ENCODE data around the gene NFATC1. TPM values are rescaled to one million over a fixed set of nuclear protein-coding genes. Genes with fewer than 3 reads are reported as not detected.

Gene NFATC1
- polyA plus RNA-seq, 4 donors = 5.5 to 14.8 (median 7.1) TPM

GRCh38 chr18:79560042-79560860 is 164.5 kb downstream of the NFATC1 start:
- no peak for DNase-seq (ENCODE audit: low read depth in 4 of 4, low spot score in 3 of 4)

DNA sequence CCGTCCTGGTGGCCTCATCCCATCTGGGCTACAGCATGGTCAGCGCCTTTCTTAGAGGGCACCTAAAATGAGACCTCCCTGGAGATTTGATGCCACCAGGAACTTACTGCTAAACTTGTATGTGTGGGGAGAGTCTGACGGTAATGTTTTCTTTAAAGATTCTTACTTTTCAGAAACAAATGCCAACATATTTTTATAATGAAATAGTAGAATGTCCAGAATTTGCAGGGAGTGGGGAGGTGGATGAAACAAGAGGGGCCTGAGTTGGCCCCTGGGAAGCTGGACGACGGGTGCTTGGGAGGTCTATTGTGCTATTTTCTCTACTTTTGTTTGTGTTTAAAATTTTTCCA is 165.1 kb downstream of the NFATC1 start:
- no peak for DNase-seq (ENCODE audit: low read depth in 4 of 4, low spot score in 3 of 4)

DNA sequence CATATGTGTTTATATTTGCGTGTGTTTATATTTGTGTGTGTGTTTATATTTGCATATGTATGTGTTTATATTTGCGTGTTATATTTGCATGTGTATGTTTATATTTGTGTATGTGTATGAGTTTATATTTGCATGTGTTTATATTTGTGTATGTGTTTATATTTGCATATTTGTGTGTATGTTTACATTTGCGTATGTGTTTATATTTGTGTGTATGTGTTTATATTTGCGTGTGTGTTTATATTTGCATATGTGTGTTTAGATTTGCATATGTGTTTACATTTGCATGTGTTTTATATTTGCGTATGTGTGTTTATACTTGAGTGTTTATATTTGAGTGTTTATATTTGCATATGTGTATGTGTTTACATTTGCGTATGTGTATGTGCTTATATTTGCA is 168.2 kb downstream of the NFATC1 start:
- no peak for DNase-seq (ENCODE audit: low read depth in 4 of 4, low spot score in 3 of 4)

DNA sequence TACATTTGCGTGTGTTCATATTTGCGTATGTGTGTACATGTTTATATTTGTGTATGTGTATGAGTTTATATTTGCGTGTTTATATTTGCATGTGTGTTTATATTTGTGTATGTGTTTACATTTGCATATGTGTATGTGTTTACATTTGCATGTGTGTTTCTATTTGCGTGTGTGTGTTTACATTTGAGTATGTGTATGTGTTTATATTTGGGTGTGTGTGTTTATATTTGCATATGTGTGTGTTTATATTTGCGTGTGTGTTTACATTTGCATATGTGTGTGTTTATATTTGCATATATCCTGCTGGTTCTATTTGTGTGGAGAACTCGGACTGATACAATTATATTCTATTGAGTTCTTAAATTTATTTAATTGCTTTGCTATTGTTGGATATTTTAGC is 168.7 kb downstream of the NFATC1 start:
- DNase-seq (ENCODE audit: low read depth in 4 of 4, low spot score in 3 of 4) = no peak

GRCh38 chr18:79566771-79567431 is 171.2 kb downstream of the NFATC1 start:
- DNase-seq (ENCODE audit: low read depth in 4 of 4, low spot score in 3 of 4) = no peak

GRCh38 chr18:79567481-79568147 is 171.9 kb downstream of the NFATC1 start:
- DNase-seq (ENCODE audit: low read depth in 4 of 4, low spot score in 3 of 4) = peak in 2 of 4 donors; percentile 50 to 69

DNA sequence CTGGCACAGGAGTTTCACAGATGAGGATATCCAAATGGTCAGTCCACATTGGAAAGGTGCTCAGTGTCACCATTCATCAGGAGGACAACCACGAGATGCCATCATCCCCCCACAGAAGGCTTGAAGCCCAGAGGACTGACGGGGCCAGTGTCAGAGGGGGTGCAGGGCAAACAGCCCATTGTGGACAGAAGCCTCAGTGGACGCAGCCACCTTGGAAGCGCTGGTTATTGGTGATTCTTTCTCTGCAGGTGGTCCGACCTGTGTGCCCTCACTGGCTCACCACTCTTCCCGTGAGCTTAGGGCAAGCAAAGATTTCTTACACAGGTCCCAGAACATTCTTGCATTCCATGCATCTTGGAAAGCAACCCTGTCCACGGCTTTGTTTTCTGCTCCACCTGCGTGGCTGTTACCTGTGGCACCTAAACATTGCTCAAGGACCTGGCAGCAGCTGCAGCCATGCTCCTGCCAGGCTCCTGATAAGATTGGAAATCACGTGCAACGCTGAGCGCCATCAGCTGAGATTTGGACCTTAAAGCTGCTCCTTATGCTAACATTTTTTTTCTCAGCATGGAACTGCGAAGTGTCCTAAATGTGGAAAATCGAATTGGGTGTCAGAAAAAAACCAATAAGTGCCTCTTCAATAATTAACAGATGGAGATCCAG is 172.9 kb downstream of the NFATC1 start:
- no peak for DNase-seq (ENCODE audit: low read depth in 4 of 4, low spot score in 3 of 4)

DNA sequence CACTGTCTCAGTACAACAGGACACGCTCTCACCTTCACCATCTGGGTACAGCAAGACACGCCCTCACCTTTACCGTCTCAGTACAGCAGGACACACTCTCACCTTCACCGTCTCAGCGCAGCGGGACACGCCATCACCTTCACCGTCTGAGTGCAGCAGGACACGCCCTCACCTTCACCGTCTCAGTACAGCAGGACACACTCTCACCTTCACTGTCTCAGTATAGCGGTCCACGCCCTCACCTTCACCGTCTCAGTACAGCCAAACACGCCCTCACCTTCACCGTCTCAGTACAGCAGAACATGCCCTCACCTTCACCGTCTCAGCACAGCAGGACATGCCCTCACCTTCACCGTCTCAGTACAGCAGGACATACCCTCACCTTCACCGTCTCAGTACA is 174.0 kb downstream of the NFATC1 start:
- DNase-seq (ENCODE audit: low read depth in 4 of 4, low spot score in 3 of 4) = no peak

DNA sequence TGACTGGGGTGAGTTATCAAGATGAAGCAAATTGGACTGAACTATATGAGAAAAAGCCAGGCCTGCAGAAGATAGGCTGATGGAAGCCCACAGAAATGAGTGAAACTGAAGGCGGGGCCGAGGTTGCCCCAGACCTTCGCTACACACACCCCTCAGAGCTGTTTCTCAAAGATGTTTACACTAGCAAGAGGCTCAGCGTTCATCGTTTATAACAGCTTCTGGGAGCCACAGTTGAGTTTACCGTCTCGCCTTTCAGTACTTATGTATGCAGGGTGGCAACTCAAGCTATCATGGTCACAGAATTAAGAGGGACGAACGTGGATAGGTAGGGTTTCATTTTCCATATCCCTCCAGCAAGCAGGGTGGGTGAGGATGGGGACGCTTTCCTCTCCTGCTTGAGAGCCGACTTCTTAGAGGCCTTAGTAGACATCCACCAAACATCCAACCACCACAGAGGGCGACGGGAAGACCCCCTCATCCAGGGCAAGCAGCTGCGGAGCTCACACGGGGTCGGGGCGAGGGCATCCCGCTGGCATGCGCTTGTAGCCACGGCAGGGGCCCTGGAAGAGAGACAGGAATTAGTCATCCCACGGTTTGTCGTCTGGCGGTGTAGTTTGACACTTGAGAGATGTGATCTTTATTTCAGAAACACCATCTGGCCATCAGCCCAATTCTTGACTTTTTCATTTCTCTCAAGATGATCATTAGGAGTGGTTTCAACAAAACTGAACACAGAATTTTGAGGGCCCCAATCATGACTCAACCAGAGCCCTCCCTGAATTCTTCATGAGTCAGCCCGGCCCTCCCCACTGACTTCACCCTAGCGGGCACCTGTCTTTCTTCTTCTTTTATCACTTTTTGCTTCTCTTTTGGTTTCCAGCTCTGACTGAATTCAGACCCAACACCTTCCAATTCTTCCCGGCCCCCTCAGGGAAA is 174.8 kb downstream of the NFATC1 start:
- no peak for DNase-seq (ENCODE audit: low read depth in 4 of 4, low spot score in 3 of 4)

GRCh38 chr18:79571211-79572092 is 175.7 kb downstream of the NFATC1 start:
- DNase-seq (ENCODE audit: low read depth in 4 of 4, low spot score in 3 of 4) = no peak

GRCh38 chr18:79572093-79572780 is 176.5 kb downstream of the NFATC1 start:
- no peak for DNase-seq (ENCODE audit: low read depth in 4 of 4, low spot score in 3 of 4)

- no peak for DNase-seq (ENCODE audit: low read depth in 4 of 4, low spot score in 3 of 4)
These were observed 177.2 kb downstream of the NFATC1 start for GRCh38 chr18:79572848-79573451.

DNA sequence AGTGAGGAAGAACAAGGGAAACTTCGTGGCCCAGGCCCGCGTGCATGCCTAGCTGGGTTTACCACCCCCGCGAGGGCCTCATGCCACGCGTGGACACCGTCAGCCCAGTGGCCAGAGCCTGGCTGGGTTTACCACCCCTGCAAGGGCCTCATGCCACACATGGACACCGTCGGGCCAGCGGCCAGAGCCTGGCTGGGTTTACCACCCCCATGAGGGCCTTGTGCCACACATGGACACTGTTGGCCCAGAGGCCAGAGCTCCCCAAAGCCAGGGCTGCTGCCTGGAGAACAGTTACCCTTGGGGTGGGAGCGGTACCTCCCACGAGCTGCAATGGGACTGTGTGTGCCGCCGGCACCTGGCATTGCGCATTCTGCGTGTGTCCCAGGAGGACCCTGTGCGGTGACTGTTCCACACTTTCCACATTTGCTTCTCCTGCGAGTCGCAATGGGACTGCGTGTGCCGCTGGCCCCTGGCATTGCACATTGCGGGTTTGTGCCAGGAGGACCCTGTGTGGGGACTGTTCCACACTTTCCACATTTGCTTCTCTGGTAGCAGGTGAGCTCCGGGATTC is 178.3 kb downstream of the NFATC1 start:
- DNase-seq (ENCODE audit: low read depth in 4 of 4, low spot score in 3 of 4) = no peak

DNA sequence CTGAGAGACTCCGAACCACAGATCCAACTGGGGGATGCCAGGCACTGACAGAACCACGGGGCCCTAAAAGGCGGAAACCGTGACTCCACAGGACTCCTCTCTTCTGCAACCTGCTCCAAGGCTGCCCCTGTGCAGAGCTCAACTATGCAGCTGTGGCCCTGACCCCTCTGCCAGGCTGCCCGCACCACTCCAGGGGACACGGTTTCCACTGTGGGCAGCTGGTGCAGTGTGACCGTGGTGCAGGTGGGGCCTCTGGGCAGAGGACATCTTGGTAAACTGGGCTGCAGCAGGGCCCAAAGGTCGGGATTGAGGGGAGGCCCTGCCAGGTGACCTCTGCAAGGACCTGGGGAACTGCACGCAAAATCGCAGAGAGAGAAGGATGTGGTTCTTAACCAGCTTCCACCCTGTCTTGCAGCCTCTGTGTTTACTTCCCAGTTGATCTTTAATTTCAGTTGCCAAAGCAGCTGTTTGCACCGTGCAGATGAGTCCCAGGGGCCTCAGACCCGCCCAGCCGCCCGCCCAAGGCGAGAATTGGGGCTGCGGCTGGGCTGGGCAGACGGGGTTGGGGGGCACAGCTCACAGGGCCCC is 179.3 kb downstream of the NFATC1 start:
- no peak for DNase-seq (ENCODE audit: low read depth in 4 of 4, low spot score in 3 of 4)

- DNase-seq (ENCODE audit: low read depth in 4 of 4, low spot score in 3 of 4) = no peak
These were observed 180.4 kb downstream of the NFATC1 start for GRCh38 chr18:79575891-79576685.

GRCh38 chr18:79576686-79577351 is 181.1 kb downstream of the NFATC1 start:
- DNase-seq (ENCODE audit: low read depth in 4 of 4, low spot score in 3 of 4) = no peak

Data from left renal pelvis (tissue), 4 donors.